Measurements from ENCODE around the gene ARMCX2.

Gene ARMCX2

GRCh38 chrX:101605728-101606127 is 53.9 kb downstream of the ARMCX2 start:
- in situ Hi-C loops (cut with MboI; ENCODE audit: low pct_unique_long_range_greater_than_20kb, low sequenced_read_pairs, unreplicated experiment), result no loop called here
- TF ChIP-seq, protein P1, sequence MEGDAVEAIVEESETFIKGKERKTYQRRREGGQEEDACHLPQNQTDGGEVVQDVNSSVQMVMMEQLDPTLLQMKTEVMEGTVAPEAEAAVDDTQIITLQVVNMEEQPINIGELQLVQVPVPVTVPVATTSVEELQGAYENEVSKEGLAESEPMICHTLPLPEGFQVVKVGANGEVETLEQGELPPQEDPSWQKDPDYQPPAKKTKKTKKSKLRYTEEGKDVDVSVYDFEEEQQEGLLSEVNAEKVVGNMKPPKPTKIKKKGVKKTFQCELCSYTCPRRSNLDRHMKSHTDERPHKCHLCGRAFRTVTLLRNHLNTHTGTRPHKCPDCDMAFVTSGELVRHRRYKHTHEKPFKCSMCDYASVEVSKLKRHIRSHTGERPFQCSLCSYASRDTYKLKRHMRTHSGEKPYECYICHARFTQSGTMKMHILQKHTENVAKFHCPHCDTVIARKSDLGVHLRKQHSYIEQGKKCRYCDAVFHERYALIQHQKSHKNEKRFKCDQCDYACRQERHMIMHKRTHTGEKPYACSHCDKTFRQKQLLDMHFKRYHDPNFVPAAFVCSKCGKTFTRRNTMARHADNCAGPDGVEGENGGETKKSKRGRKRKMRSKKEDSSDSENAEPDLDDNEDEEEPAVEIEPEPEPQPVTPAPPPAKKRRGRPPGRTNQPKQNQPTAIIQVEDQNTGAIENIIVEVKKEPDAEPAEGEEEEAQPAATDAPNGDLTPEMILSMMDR (IDR thresholded peaks at IDR 0.05; ENCODE audit: extremely low read depth, insufficient read depth, missing control alignments), result no peak
- no peak for DNase-seq (ENCODE audit: low spot score)

Data from GM13977 (cell line).